Measurements from ENCODE around the gene ZNF8. TPM values are rescaled to one million over a fixed set of nuclear protein-coding genes. Genes with fewer than 3 reads are reported as not detected.
A peak's percentile ranks its signal among the peaks of the same experiment; 100 is the strongest.

The ZNF8 gene
- polyA plus RNA-seq, 2 of the 4 experiments (the other 2 are of a cell fraction) = 2.3 to 4.0 TPM

GRCh38 chr19:58326501-58326913, 47.8 kb downstream of the ZNF8 start (continued):
- TF ChIP-seq KDM5A (IDR thresholded peaks at IDR 0.05) (no peak), JUN (IDR thresholded peaks at IDR 0.05) (no peak), ZFP36 (IDR thresholded peaks at IDR 0.05; ENCODE audit: borderline replicate concordance, partially characterized antibody) (no peak), ZNF302 (CRISPR knock-in tag; IDR thresholded peaks at IDR 0.05) (no peak), MYC (IDR thresholded peaks at IDR 0.05; ENCODE audit: borderline replicate concordance, low read length) (no peak), HOXB13 (CRISPR knock-in tag; IDR thresholded peaks at IDR 0.05; ENCODE audit: low read depth) (no peak), EHMT2 (IDR thresholded peaks at IDR 0.05; ENCODE audit: low read depth) (no peak), RCOR1 (IDR thresholded peaks at IDR 0.05; ENCODE audit: low read depth, low read length) (no peak), HOXB5 (CRISPR knock-in tag; IDR thresholded peaks at IDR 0.05) (no peak)
- TF ChIP-seq, protein P1, sequence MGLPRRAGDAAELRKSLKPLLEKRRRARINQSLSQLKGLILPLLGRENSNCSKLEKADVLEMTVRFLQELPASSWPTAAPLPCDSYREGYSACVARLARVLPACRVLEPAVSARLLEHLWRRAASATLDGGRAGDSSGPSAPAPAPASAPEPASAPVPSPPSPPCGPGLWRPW (IDR thresholded peaks at IDR 0.05) = no peak

DNA sequence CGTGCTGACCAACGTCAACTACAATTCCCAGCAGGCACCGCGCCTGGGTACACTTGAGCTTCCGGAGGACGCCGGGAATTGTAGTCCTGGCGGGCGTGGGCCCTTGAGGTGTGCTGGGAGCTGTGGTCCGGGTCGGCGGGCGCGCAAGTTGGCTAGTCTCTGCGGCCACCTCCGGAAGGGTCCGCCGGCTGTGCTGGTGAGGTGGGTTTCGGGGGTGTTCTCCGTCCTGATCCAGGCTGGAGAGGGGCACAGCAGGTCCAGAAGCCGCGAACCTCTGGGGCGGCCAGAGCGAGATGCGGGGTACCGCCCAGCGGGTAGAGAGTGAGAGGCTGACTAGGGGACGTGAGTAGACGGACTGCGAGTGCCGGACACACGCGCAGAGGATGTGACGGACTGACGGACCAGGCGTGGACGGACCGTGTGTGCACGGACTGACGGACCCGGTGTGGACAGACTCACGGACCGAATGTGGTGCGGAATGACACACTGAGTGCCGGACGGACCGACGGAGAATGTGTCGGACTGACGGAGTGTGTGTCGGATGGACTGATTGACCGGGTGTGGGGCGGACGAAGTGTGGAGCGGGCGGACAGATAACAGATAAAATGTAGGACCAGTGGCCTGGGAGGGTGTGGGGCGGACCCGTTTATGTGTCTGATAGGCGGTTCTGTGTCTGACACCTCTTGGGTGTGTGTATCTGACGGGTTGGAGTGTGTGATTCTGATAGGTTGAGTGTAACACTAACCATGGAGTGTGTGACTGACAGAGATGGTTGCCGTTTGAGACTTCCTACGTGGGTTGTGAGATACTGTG, 48.4 kb downstream of the ZNF8 start, which contains the start of gene ZSCAN22:
Gene ZSCAN22, plus strand, starts transcription at position 81 of the 813 bp plus-strand sequence. CDS start 7,809 bp downstream, outside the sequence.
- WGBS (ENCODE audit: missing lambda C conversion rate) = 1% methylated on average over 58 of the region's 62 CpGs
- FAIRE-seq (peak; percentile 76), ATAC-seq (peak; percentile 96 to 97), DNase-seq (ENCODE audit: low read depth in 1 of 2, low spot score in 1 of 2) (peak; percentile 99)
- Histone ChIP-seq H3K9me3 (peaks cover 12% of the 10 kb centered on the region; the same call in 1 of the 3 replicates), H3K4me2 (peak within 1 kb of the TSS; percentile 93), H3K4me3 (peak within 1 kb of the TSS; percentile 69), H3K4me1 (peaks cover 13% of the 10 kb centered on the region; the same call in 2 of the 3 replicates), H3K27ac (peak within 1 kb of the TSS; percentile 88 to 95)
- ChIA-PET CTCF (interaction anchor here (0.6 to 1.6 kb wide), 3 partner anchors 8 to 43 kb away, joined by 3 to 7 read pairs (median 4); partner anchors contain the start of gene ERVK3-1), POLR2A (interaction anchor here (0.6 to 1.3 kb wide), 10 partner anchors 10 to 645 kb away, joined by 3 to 41 read pairs (median 6); partner anchors contain the start of genes ERVK3-1, ZBTB45, ZNF274 and ZNF497)
- peak; percentile 55 for TF ChIP-seq MYC (IDR thresholded peaks at IDR 0.05; ENCODE audit: borderline replicate concordance, low read length)
- no peak for TF ChIP-seq NPAS2 (CRISPR knock-in tag; IDR thresholded peaks at IDR 0.05; ENCODE audit: borderline replicate concordance)
- TF ChIP-seq PHF8 (IDR thresholded peaks at IDR 0.05; ENCODE audit: borderline replicate concordance, low read depth) = peak; percentile 76
- no peak for TF ChIP-seq NR3C1 (IDR thresholded peaks at IDR 0.05)
- TF ChIP-seq, protein P2, sequence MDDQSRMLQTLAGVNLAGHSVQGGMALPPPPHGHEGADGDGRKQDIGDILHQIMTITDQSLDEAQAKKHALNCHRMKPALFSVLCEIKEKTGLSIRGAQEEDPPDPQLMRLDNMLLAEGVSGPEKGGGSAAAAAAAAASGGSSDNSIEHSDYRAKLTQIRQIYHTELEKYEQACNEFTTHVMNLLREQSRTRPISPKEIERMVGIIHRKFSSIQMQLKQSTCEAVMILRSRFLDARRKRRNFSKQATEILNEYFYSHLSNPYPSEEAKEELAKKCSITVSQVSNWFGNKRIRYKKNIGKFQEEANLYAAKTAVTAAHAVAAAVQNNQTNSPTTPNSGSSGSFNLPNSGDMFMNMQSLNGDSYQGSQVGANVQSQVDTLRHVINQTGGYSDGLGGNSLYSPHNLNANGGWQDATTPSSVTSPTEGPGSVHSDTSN (IDR thresholded peaks at IDR 0.05) = peak; percentile 44; the same call in 1 of the 2 replicates
- peak; percentile 97 for TF ChIP-seq MAX (IDR thresholded peaks at IDR 0.05)
- peak; percentile 63; the same call in 1 of the 2 replicates for TF ChIP-seq GATA3 (IDR thresholded peaks at IDR 0.05; ENCODE audit: borderline replicate concordance)
- TF ChIP-seq, protein P3, sequence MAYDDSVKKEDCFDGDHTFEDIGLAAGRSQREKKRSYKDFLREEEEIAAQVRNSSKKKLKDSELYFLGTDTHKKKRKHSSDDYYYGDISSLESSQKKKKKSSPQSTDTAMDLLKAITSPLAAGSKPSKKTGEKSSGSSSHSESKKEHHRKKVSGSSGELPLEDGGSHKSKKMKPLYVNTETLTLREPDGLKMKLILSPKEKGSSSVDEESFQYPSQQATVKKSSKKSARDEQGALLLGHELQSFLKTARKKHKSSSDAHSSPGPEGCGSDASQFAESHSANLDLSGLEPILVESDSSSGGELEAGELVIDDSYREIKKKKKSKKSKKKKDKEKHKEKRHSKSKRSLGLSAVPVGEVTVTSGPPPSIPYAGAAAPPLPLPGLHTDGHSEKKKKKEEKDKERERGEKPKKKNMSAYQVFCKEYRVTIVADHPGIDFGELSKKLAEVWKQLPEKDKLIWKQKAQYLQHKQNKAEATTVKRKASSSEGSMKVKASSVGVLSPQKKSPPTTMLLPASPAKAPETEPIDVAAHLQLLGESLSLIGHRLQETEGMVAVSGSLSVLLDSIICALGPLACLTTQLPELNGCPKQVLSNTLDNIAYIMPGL (CRISPR knock-in tag; IDR thresholded peaks at IDR 0.05; ENCODE audit: borderline replicate concordance) = 0 out of 2 replicates have a peak, but pooled peaks have one; percentile 21
- TF ChIP-seq, protein P4, sequence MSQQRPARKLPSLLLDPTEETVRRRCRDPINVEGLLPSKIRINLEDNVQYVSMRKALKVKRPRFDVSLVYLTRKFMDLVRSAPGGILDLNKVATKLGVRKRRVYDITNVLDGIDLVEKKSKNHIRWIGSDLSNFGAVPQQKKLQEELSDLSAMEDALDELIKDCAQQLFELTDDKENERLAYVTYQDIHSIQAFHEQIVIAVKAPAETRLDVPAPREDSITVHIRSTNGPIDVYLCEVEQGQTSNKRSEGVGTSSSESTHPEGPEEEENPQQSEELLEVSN (IDR thresholded peaks at IDR 0.05; ENCODE audit: borderline replicate concordance, low read depth) = peak; percentile 58; the same call in 1 of the 2 replicates
- TF ChIP-seq, protein P5, sequence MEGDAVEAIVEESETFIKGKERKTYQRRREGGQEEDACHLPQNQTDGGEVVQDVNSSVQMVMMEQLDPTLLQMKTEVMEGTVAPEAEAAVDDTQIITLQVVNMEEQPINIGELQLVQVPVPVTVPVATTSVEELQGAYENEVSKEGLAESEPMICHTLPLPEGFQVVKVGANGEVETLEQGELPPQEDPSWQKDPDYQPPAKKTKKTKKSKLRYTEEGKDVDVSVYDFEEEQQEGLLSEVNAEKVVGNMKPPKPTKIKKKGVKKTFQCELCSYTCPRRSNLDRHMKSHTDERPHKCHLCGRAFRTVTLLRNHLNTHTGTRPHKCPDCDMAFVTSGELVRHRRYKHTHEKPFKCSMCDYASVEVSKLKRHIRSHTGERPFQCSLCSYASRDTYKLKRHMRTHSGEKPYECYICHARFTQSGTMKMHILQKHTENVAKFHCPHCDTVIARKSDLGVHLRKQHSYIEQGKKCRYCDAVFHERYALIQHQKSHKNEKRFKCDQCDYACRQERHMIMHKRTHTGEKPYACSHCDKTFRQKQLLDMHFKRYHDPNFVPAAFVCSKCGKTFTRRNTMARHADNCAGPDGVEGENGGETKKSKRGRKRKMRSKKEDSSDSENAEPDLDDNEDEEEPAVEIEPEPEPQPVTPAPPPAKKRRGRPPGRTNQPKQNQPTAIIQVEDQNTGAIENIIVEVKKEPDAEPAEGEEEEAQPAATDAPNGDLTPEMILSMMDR (IDR thresholded peaks at IDR 0.05) = no peak
- peak; percentile 94 to 99 for TF ChIP-seq JUN (IDR thresholded peaks at IDR 0.05)
- no peak; the same call in 1 of the 3 replicates for TF ChIP-seq SMC3 (IDR thresholded peaks at IDR 0.05)
- TF ChIP-seq, protein P6, sequence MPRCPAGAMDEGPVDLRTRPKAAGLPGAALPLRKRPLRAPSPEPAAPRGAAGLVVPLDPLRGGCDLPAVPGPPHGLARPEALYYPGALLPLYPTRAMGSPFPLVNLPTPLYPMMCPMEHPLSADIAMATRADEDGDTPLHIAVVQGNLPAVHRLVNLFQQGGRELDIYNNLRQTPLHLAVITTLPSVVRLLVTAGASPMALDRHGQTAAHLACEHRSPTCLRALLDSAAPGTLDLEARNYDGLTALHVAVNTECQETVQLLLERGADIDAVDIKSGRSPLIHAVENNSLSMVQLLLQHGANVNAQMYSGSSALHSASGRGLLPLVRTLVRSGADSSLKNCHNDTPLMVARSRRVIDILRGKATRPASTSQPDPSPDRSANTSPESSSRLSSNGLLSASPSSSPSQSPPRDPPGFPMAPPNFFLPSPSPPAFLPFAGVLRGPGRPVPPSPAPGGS (IDR thresholded peaks at IDR 0.05) = peak; percentile 71; the same call in 1 of the 3 replicates
- peak in 1 of 2 experiments; percentile 40; a peak in 1 of 5 replicates for TF ChIP-seq RAD21 (conservative IDR thresholded peaks at IDR 0.05 in 1 of 2, IDR thresholded peaks at IDR 0.05 in 1 of 2)
- 0 out of 2 replicates have a peak, but pooled peaks have one; percentile 52 for TF ChIP-seq MAZ (IDR thresholded peaks at IDR 0.05; ENCODE audit: borderline replicate concordance, low read depth, low read length)
- peak; percentile 65; the same call in 1 of the 2 replicates for TF ChIP-seq RFX5 (IDR thresholded peaks at IDR 0.05)
- peak; percentile 44; the same call in 1 of the 2 replicates for TF ChIP-seq TP53 (CRISPR knock-in tag; IDR thresholded peaks at IDR 0.05)
- TF ChIP-seq KDM5A (IDR thresholded peaks at IDR 0.05) = peak; percentile 86
- TF ChIP-seq CEBPB (IDR thresholded peaks at IDR 0.05) = no peak
- peak; percentile 59 for TF ChIP-seq POLR2A (IDR thresholded peaks at IDR 0.05; ENCODE audit: low read length)
- no peak for TF ChIP-seq POLR2AphosphoS2 (conservative IDR thresholded peaks at IDR 0.05; ENCODE audit: low read length)
- peak; percentile 14; the same call in 1 of the 2 replicates for TF ChIP-seq ZC3H11A (IDR thresholded peaks at IDR 0.05)
